SIG-M5 treated with dmso at 0.1 percent for 504 hours (cell line): ENCODE measurements around the gene VPS4A.

Source experiments
- DNase-seq: peaks from one replicate; lab custom pipeline; 2025; ENCODE audit not compliant: unreplicated experiment; lab: John Stamatoyannopoulos, UW

The VPS4A gene

GRCh38 chr16:69363281-69363717 is 52.1 kb downstream of the VPS4A start:
- no peak for DNase-seq

- no peak for DNase-seq
These were observed 52.9 kb downstream of the VPS4A start for GRCh38 chr16:69364088-69364487.

GRCh38 chr16:69365901-69366300 is 54.8 kb downstream of the VPS4A start:
- DNase-seq = no peak

- no peak for DNase-seq
These were observed 55.3 kb downstream of the VPS4A start for GRCh38 chr16:69366431-69366830.

DNA sequence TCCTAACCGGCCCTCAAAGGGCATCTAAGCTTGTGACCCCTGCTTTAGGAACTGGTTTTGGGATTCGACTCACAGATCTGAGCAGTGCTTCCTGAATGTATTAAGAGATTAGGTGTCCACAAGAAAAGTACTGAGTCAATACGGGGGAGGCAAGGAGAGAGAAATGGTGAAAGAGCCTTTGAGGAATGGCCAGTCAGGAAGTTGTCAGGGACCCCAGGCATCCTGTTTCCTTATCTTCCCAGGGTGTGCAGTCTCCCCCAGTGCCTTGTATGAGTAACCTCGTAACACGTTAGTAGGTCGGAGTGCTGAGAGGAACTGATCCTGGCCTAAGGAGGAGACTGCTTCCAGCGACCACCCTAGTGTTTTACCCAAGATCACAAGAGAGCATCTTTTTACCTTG is 56.8 kb downstream of the VPS4A start:
- DNase-seq = no peak

- DNase-seq = no peak
These were observed 57.7 kb downstream of the VPS4A start for GRCh38 chr16:69368866-69369265.

- no peak for DNase-seq
These were observed 60.4 kb downstream of the VPS4A start for GRCh38 chr16:69371564-69371963.

- DNase-seq = no peak
These were observed 61.9 kb downstream of the VPS4A start for GRCh38 chr16:69373019-69373418.
